Chondrocyte (in vitro differentiated cells): ENCODE results near the gene UCN3. TPM values are rescaled to one million over a fixed set of nuclear protein-coding genes. Genes with fewer than 3 reads are reported as not detected.
"Not testable (repeated sequence)": the region's sequence is repeated elsewhere in the genome, so short reads cannot be mapped to it uniquely, and the experiment has no call there.

Experiments
- DNase-seq: peaks from one replicate; pipeline ENCODE4 v3.0.0; 2021; ENCODE audit warnings: mixed read lengths, low spot score
- H3K27ac Mint-ChIP-seq: one replicate; pipeline ENCODE4 v1.8.0; 2021; ENCODE audit warnings: mild to moderate bottlenecking, moderate library complexity, mixed read lengths; ENCODE audit not compliant: unreplicated experiment
- H3K27me3 Mint-ChIP-seq: 2 replicates; pipeline ENCODE4 v1.8.0; 2021; ENCODE audit warnings: low read depth, mixed read lengths
- H3K36me3 Mint-ChIP-seq: 2 replicates; pipeline ENCODE4 v1.8.0; 2021; ENCODE audit warnings: low read depth, mixed read lengths
- H3K4me1 Mint-ChIP-seq: 2 replicates; pipeline ENCODE4 v1.8.0; 2021; ENCODE audit warnings: low read depth, mild to moderate bottlenecking, mixed read lengths
- H3K4me3 Mint-ChIP-seq: one replicate; pipeline ENCODE4 v1.8.0; 2021; ENCODE audit warnings: mild to moderate bottlenecking, moderate library complexity, mixed read lengths; ENCODE audit not compliant: unreplicated experiment
- H3K9me3 Mint-ChIP-seq: 2 replicates; pipeline ENCODE4 v1.8.0; 2021; ENCODE audit warnings: low read depth, mixed read lengths
- total RNA-seq: library from RNA; stranded (reverse); gene quantifications from 3 replicates; pipeline ENCODE4 v1.2.1, GENCODE V29; 2021
- TF ChIP-seq, protein P1 (sequence below): fragments of 200-600 bp; sonication (generic); IDR thresholded peaks from 2 replicates; pipeline ENCODE4 v1.5.0; 2021; ENCODE audit warnings: antibody characterized with exemption, mild to moderate bottlenecking, moderate library complexity

Gene UCN3
- total RNA-seq, 1 donor from 2014 or later, result not detected

DNA sequence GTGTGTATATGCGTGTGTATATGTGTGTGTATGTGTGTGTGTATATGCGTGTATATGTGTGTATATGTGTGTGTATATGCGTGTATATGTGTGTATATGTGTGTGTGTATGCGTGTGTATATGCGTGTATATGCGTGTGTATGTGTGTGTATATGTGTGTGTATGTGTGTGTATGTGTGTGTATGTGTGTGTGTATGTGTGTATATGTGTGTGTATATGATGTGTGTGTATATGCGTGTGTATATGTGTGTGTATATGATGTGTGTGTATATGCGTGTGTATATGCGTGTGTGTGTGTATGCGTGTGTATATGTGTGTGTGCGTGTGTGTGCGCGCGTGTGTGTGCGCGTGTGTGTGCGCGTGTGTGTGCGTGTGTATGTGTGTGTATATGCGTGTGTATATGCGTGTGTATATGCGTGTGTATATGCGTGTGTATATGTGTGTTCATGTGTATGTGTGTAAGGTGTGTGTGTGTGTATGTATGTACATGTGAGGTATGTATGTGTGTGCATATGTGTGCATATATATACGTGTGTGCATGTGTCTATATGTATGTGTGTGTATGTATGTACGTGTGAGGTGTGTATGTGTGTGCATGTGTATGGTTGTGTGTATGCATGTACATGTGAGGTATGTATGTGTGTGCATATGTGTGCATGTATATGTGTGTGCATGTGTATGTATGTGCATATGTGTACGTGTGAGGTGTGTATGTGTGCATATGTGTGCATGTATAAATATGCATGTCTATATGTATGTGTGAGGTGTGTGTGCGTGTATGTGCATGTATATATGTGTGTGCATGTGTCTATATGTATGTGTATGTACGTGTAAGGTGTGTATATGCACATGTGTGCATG is 6.0 kb downstream of the UCN3 start:
- no peak overlapping the region for H3K27ac Mint-ChIP-seq
- peaks cover 45% of the 10 kb centered on the region for H3K27me3 Mint-ChIP-seq

DNA sequence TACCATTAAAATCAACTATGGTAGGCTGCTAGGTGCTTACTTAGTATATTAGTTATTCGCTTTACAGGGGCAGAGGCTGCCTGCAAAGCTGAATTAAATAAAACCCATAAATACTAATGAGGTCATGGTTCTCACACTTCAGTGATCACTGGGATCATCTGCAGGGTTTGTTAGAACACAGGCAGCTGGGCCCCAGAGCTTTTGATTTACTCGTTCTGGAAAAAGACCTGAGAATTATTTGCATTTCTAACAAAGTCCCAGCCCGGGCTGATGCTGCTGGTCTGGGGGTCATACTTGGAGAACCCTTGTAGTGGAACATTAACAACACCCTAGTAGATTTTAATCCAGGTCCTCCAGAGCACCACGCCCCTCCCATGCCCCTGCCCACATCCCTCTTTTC is 8.5 kb downstream of the UCN3 start:
- no peaks in the 10 kb centered on the region for H3K36me3 Mint-ChIP-seq
- peaks cover 3% of the 10 kb centered on the region for H3K9me3 Mint-ChIP-seq
- H3K4me3 Mint-ChIP-seq, result no peak overlapping the region
- TF ChIP-seq, protein P1, sequence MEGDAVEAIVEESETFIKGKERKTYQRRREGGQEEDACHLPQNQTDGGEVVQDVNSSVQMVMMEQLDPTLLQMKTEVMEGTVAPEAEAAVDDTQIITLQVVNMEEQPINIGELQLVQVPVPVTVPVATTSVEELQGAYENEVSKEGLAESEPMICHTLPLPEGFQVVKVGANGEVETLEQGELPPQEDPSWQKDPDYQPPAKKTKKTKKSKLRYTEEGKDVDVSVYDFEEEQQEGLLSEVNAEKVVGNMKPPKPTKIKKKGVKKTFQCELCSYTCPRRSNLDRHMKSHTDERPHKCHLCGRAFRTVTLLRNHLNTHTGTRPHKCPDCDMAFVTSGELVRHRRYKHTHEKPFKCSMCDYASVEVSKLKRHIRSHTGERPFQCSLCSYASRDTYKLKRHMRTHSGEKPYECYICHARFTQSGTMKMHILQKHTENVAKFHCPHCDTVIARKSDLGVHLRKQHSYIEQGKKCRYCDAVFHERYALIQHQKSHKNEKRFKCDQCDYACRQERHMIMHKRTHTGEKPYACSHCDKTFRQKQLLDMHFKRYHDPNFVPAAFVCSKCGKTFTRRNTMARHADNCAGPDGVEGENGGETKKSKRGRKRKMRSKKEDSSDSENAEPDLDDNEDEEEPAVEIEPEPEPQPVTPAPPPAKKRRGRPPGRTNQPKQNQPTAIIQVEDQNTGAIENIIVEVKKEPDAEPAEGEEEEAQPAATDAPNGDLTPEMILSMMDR, result no peak
- peaks cover 29% of the 10 kb centered on the region for H3K27me3 Mint-ChIP-seq
- no peak overlapping the region for H3K27ac Mint-ChIP-seq
- no peak for DNase-seq
- no peaks in the 10 kb centered on the region for H3K4me1 Mint-ChIP-seq

More for the DNA sequence above, 6.0 kb downstream of the UCN3 start:
- Mint-ChIP-seq H3K4me3 (no peak overlapping the region), H3K4me1 (no peaks in the 10 kb centered on the region), H3K9me3 (peaks cover 3% of the 10 kb centered on the region), H3K36me3 (no peaks in the 10 kb centered on the region)
- TF ChIP-seq, protein P1, result no peak
- no peak for DNase-seq

DNA sequence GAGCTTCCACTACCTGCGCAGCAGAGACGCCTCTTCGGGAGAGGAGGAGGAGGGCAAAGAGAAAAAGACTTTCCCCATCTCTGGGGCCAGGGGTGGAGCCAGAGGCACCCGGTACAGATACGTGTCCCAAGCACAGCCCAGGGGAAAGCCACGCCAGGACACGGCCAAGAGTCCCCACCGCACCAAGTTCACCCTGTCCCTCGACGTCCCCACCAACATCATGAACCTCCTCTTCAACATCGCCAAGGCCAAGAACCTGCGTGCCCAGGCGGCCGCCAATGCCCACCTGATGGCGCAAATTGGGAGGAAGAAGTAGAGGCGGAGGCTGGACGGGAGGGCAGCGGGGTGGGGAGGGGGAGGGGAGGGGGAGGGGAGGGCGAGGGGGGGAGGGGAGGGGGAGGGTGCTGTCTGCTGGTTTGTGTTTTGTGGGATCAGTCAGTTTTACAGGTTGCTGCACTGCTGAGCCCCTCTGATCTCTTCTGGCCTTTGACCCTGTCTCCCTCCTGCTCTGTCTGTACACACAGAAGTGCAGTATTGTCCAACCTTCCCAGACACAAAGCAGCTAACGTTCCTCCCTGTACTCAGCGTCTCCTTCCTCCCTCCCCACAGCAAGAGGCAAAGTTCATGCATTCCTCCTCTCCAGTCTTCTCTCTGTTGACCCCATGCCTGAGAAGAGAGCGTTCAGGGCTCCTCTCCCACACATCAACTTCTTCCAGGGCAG is 9.3 kb downstream of the UCN3 start:
- DNase-seq, result no peak
- Mint-ChIP-seq H3K9me3 (peaks cover 3% of the 10 kb centered on the region), H3K36me3 (no peaks in the 10 kb centered on the region), H3K4me1 (no peaks in the 10 kb centered on the region), H3K27me3 (peaks cover 21% of the 10 kb centered on the region), H3K4me3 (no peak overlapping the region), H3K27ac (no peak overlapping the region)
- TF ChIP-seq, protein P1, result no peak

DNA sequence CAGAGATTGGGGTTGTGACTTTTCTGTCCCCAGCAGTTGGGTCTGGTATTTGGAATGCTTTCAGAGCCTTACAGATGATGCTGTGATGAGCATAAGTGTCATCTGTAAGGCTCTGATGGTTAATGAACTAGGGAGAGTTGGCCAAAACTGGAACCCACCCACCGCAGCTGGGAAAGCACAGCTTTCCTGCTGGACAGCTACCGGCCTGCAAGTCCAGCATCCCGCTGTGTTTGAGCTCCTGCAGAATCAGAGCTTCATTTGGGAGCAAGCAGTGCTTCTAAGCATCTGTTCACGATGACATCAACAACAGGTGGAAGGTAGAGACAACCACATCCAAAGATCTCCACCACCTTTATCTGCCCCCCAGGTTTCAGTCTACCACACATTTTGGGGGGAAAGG is 11.7 kb downstream of the UCN3 start:
- Mint-ChIP-seq H3K27me3 (peaks cover 25% of the 10 kb centered on the region), H3K4me3 (no peak overlapping the region), H3K27ac (no peak overlapping the region), H3K4me1 (no peaks in the 10 kb centered on the region), H3K9me3 (no peaks in the 10 kb centered on the region), H3K36me3 (no peaks in the 10 kb centered on the region)
- DNase-seq, result no peak
- TF ChIP-seq, protein P1, result no peak

DNA sequence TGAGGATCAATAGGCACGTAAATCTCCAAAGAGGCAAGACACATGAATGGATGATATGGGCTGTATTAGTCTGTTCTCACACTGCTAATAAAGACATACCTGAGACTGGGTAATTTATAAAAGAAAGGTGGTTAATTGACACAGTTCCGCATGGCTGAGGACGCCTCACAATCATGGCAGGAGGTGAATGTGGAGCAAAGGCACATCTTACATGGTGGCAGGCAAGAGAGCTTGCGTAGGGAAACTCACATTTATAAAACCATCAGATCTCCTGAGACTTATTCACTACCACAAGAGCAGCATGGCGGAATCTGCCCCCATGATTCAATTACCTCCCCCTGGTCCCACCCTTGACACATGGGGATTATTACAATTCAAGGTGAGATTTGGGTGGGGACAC is 14.4 kb downstream of the UCN3 start:
- H3K4me1 Mint-ChIP-seq, H3K27ac Mint-ChIP-seq, H3K9me3 Mint-ChIP-seq, H3K4me3 Mint-ChIP-seq, DNase-seq, H3K36me3 Mint-ChIP-seq: not testable (repeated sequence)
- peaks cover 25% of the 10 kb centered on the region for H3K27me3 Mint-ChIP-seq

DNA sequence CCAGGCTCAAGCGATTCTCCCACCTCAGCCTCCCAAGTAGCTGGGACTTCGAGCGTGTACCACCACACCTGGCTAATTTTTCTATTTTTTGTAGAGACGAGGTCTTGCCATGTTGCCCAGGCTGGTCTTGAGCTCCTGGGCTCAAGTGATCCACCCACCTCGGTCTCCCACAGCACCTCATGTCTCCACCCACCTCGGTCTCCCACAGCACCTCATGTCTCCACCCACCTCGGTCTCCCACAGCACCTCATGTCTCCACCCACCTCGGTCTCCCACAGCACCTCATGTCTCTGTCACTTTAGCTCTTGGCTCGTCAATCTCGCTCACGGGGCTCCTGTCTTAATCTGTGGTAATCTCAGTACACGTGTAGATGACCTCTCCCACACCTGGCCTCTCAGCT is 15.6 kb downstream of the UCN3 start:
- H3K27me3 Mint-ChIP-seq, result peaks cover 15% of the 10 kb centered on the region
- H3K4me3 Mint-ChIP-seq, H3K9me3 Mint-ChIP-seq, H3K27ac Mint-ChIP-seq, H3K4me1 Mint-ChIP-seq, H3K36me3 Mint-ChIP-seq, DNase-seq: not testable (repeated sequence)
